ENCODE measurements around the gene JAK1. TPM values are rescaled to one million over a fixed set of nuclear protein-coding genes. Genes with fewer than 3 reads are reported as not detected.

The JAK1 gene
- total RNA-seq, 4 donors from 2014 or later = 132 to 166 (median 161) TPM

GRCh38 chr1:64953241-64953640 is 13.1 kb downstream of the JAK1 start:
- 73 to 83% methylated on average over 2 to 6 of the region's 6 CpGs for WGBS, 2 donors (ENCODE audit: low coverage in 1 of 2)
- peaks cover 10 to 73% (median 20%) of the 10 kb centered on the region in 3 donors for H3K4me1 ChIP-seq

GRCh38 chr1:64950284-64950809 is 16.0 kb downstream of the JAK1 start:
- Histone ChIP-seq H3K27me3 (no peaks in the 10 kb centered on the region), H3K4me3 (no peak overlapping the region), H3K36me3 (no peaks in the 10 kb centered on the region), H3K27ac (no peak overlapping the region), H3K9me3 (no peaks in the 10 kb centered on the region), H3K4me1 (peaks cover under 1 to 44% (median 2%) of the 10 kb centered on the region in 3 donors)
- TF ChIP-seq CTCF (IDR thresholded peaks at IDR 0.05) (no peak), EP300 (IDR thresholded peaks at IDR 0.05) (no peak), POLR2AphosphoS5 (IDR thresholded peaks at IDR 0.05) (no peak), POLR2A (IDR thresholded peaks at IDR 0.05) (no peak)
- ATAC-seq = no peak
- 67 to 69% methylated on average over 3 to 4 of the region's 6 CpGs for WGBS, 2 donors (ENCODE audit: low coverage in 1 of 2)

More at GRCh38 chr1:64953241-64953640, 13.1 kb downstream of the JAK1 start:
- no peaks in the 10 kb centered on the region for H3K27me3 ChIP-seq
- no peak for ATAC-seq
- TF ChIP-seq POLR2AphosphoS5 (IDR thresholded peaks at IDR 0.05) = no peak
- TF ChIP-seq CTCF (IDR thresholded peaks at IDR 0.05) = no peak
- no peak for TF ChIP-seq EP300 (IDR thresholded peaks at IDR 0.05)
- TF ChIP-seq POLR2A (IDR thresholded peaks at IDR 0.05) = no peak
- no peak overlapping the region for H3K27ac ChIP-seq
- no peak overlapping the region for H3K4me3 ChIP-seq
- H3K36me3 ChIP-seq = no peaks in the 10 kb centered on the region
- H3K9me3 ChIP-seq = no peaks in the 10 kb centered on the region

GRCh38 chr1:64948905-64949833 is 17.2 kb downstream of the JAK1 start:
- TF ChIP-seq POLR2A (IDR thresholded peaks at IDR 0.05) (no peak), EP300 (IDR thresholded peaks at IDR 0.05) (no peak), POLR2AphosphoS5 (IDR thresholded peaks at IDR 0.05) (no peak), CTCF (IDR thresholded peaks at IDR 0.05) (no peak)
- H3K9me3 ChIP-seq = no peaks in the 10 kb centered on the region
- H3K27me3 ChIP-seq = no peaks in the 10 kb centered on the region
- H3K4me3 ChIP-seq = no peak overlapping the region
- H3K4me1 ChIP-seq = peaks cover 0 to 34% (median 2%) of the 10 kb centered on the region in 3 donors
- no peak overlapping the region for H3K27ac ChIP-seq
- H3K36me3 ChIP-seq = no peaks in the 10 kb centered on the region
- 61 to 68% methylated on average over 3 of the region's 3 CpGs for WGBS, 2 donors (ENCODE audit: low coverage in 1 of 2)
- ATAC-seq = no peak

GRCh38 chr1:64948216-64948615 is 18.1 kb downstream of the JAK1 start:
- peaks cover 0 to 32% (median 2%) of the 10 kb centered on the region in 3 donors for H3K4me1 ChIP-seq
- no peak for ATAC-seq
- 90 to 96% methylated on average over 2 of the region's 2 CpGs for whole genome bisulfite sequencing, 2 donors (ENCODE audit: low coverage in 1 of 2)
- H3K27me3 ChIP-seq = no peaks in the 10 kb centered on the region
- no peak for TF ChIP-seq POLR2A (IDR thresholded peaks at IDR 0.05)
- TF ChIP-seq POLR2AphosphoS5 (IDR thresholded peaks at IDR 0.05) = no peak
- TF ChIP-seq CTCF (IDR thresholded peaks at IDR 0.05) = no peak
- no peaks in the 10 kb centered on the region for H3K36me3 ChIP-seq
- no peaks in the 10 kb centered on the region for H3K9me3 ChIP-seq
- H3K27ac ChIP-seq = no peak overlapping the region
- no peak overlapping the region for H3K4me3 ChIP-seq
